ENCODE data around the gene SLC1A1.

The SLC1A1 gene

GRCh38 chr9:4503103-4503502, 12.8 kb downstream of the SLC1A1 start:
- TF ChIP-seq CTCF (conservative IDR thresholded peaks at IDR 0.05; ENCODE audit: low read depth, low read length), result no peak

GRCh38 chr9:4504250-4504649, 14.0 kb downstream of the SLC1A1 start:
- TF ChIP-seq CTCF (conservative IDR thresholded peaks at IDR 0.05; ENCODE audit: low read depth, low read length), result no peak
- no peak overlapping the region for H3K4me3 ChIP-seq (ENCODE audit: low read length)
- DNase-seq (ENCODE audit: low read depth), result no peak

More at GRCh38 chr9:4503103-4503502, 12.8 kb downstream of the SLC1A1 start:
- no peak for DNase-seq (ENCODE audit: low read depth)
- H3K4me3 ChIP-seq (ENCODE audit: low read length), result no peak overlapping the region

GRCh38 chr9:4506490-4506889, 16.2 kb downstream of the SLC1A1 start:
- no peak overlapping the region for H3K4me3 ChIP-seq (ENCODE audit: low read length)
- no peak for TF ChIP-seq CTCF (conservative IDR thresholded peaks at IDR 0.05; ENCODE audit: low read depth, low read length)
- DNase-seq (ENCODE audit: low read depth), result no peak

GRCh38 chr9:4507306-4508130, 17.2 kb downstream of the SLC1A1 start:
- no peak for TF ChIP-seq CTCF (conservative IDR thresholded peaks at IDR 0.05; ENCODE audit: low read depth, low read length)
- H3K4me3 ChIP-seq (ENCODE audit: low read length), result no peak overlapping the region
- DNase-seq (ENCODE audit: low read depth), result no peak

GRCh38 chr9:4508246-4508906, 18.1 kb downstream of the SLC1A1 start:
- no peak overlapping the region for H3K4me3 ChIP-seq (ENCODE audit: low read length)
- no peak for DNase-seq (ENCODE audit: low read depth)
- no peak for TF ChIP-seq CTCF (conservative IDR thresholded peaks at IDR 0.05; ENCODE audit: low read depth, low read length)

- no peak for DNase-seq (ENCODE audit: low read depth)
- no peak overlapping the region for H3K4me3 ChIP-seq (ENCODE audit: low read length)
- no peak for TF ChIP-seq CTCF (conservative IDR thresholded peaks at IDR 0.05; ENCODE audit: low read depth, low read length)
Measured at GRCh38 chr9:4508907-4509589, 18.8 kb downstream of the SLC1A1 start.
